Cardiac ventricle fibroblast (primary cell): ENCODE measurements around the gene SESTD1. TPM values are rescaled to one million over a fixed set of nuclear protein-coding genes. Genes with fewer than 3 reads are reported as not detected.

ENCODE experiments used
- total RNA-seq: library from RNA; depleted of rRNA; stranded (reverse); fragments of >200 nt; gene quantifications from 2 replicates; pipeline ENCODE4 v1.2.3, GENCODE V29; 2015

SESTD1 gene
- total RNA-seq = 19.5 and 42.4 TPM in 2 replicates

GRCh38 chr2:179264368-179265081 lies at the start of gene SESTD1:
Gene SESTD1, minus strand, starts transcription at chr2:179264832. Its CDS starts 72,991 bp downstream, at chr2:179191841.

Other genes with a start within 250 kb of the SESTD1 start
- gene CCDC141, start 214.7 kb downstream of the SESTD1 start, total RNA-seq = not detected in 2 replicates